ENCODE data around the gene LDLRAD3. TPM values are rescaled to one million over a fixed set of nuclear protein-coding genes. Genes with fewer than 3 reads are reported as not detected.

Gene LDLRAD3
- polyA plus RNA-seq, 3 donors = 7.3 to 14.1 (median 10.4) TPM

DNA sequence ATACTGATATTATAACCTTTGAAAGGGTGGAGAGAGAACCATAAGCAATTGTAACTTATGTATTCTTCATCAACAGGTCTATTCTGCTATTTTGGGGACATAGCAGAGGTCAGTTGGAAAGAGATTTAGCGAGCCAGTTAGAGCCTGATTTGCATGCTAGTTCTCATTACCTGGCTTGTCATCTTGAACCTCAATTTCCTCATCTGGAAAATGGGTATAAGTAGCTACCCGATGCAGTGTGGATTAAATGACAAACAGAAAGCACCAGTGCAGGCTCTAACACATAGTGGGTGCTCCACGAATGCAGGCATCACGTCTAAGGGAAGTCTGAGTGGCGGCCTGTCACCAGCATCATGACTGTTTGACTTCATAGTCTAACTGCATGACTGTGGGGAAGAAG is 67.7 kb downstream of the LDLRAD3 start:
- Histone ChIP-seq H3K4me2 (replicated peaks; ENCODE audit: extremely low read depth, low read length, poor library complexity, severe bottlenecking) (no peak overlapping the region), H3K79me2 (ENCODE audit: insufficient read depth, low read length) (no peaks in the 10 kb centered on the region), H3K9ac (ENCODE audit: insufficient read depth, low read length, poor library complexity, severe bottlenecking) (no peak overlapping the region), H3K27ac (ENCODE audit: low read depth in 1 of 2, low read length in 2 of 2) (no peak overlapping the region), H3K9me3 (replicated peaks in 1 of 2; ENCODE audit: control insufficient read depth in 1 of 2, insufficient read depth in 1 of 2, low read length in 2 of 2) (no peaks in the 10 kb centered on the region), H3K27me3 (ENCODE audit: control insufficient read depth in 2 of 2, insufficient read depth in 2 of 2, low read length in 2 of 2) (no peaks in the 10 kb centered on the region), H3K4me3 (replicated peaks in 1 of 3; ENCODE audit: low read depth in 2 of 3, low read length in 3 of 3) (no peak overlapping the region), H2AFZ (ENCODE audit: insufficient read depth, low read depth, low read length, poor library complexity, severe bottlenecking) (no peak overlapping the region), H3K36me3 (replicated peaks in 1 of 2; ENCODE audit: control insufficient read depth in 1 of 2, insufficient read depth in 2 of 2, low read length in 2 of 2) (no peaks in the 10 kb centered on the region), H3K4me1 (ENCODE audit: control insufficient read depth in 1 of 2, insufficient read depth in 2 of 2, low read length in 2 of 2) (peaks cover 16 to 24% of the 10 kb centered on the region in 2 donors), H4K20me1 (ENCODE audit: insufficient read depth, low read length) (peaks cover 34% of the 10 kb centered on the region)
- Mint-ChIP-seq H3K27me3 (ENCODE audit: low read depth in 3 of 3) (peaks cover 0 to 1% (median 0%) of the 10 kb centered on the region in 3 donors), H3K4me3 (no peak overlapping the region), H3K27ac (no peak overlapping the region), H3K9me3 (peaks cover 0 to 4% (median 3%) of the 10 kb centered on the region in 7 donors), H3K4me1 (peaks cover 25% of the 10 kb centered on the region), H3K36me3 (no peaks in the 10 kb centered on the region)
- TF ChIP-seq CTCF (IDR thresholded peaks at IDR 0.05) = no peak
- no peak for DNase-seq
- 95% methylated on average over 4 of the region's 5 CpGs for WGBS (ENCODE audit: insufficient coverage)
- intact Hi-C loops (cut with micrococcal nuclease) = no loop called here

DNA sequence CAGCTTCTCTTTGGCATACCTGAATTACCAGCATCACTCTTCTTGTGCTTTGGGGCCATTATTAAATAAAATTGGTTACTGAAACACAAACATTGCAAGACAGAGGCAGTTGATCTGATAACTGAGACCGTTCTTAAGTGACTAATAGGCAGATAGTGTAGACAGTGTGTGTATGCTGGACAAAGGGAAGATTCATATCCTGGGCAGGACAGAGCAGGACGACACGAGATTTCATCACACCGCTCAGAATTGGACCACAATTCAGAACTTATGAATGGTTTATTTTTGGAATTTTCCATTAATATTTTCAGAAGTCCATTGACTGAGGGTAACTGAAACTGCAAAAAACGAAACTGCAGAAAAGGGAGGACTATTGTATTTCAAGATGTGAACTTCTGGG is 68.6 kb downstream of the LDLRAD3 start:
- no peak overlapping the region for H3K4me3 ChIP-seq (replicated peaks in 1 of 3; ENCODE audit: low read depth in 2 of 3, low read length in 3 of 3)
- H4K20me1 ChIP-seq (ENCODE audit: insufficient read depth, low read length) = peaks cover 34% of the 10 kb centered on the region
- Mint-ChIP-seq H3K9me3 (peaks cover 0 to 4% (median 3%) of the 10 kb centered on the region in 7 donors), H3K27me3 (ENCODE audit: low read depth in 3 of 3) (peaks cover 0 to 1% (median 0%) of the 10 kb centered on the region in 3 donors), H3K36me3 (no peaks in the 10 kb centered on the region), H3K27ac (no peak overlapping the region), H3K4me3 (no peak overlapping the region), H3K4me1 (peaks cover 26% of the 10 kb centered on the region)
- WGBS (ENCODE audit: insufficient coverage) = 65% methylated on average over 4 of the region's 5 CpGs
- peaks cover 17 to 30% of the 10 kb centered on the region in 2 donors for H3K4me1 ChIP-seq (ENCODE audit: control insufficient read depth in 1 of 2, insufficient read depth in 2 of 2, low read length in 2 of 2)
- H3K36me3 ChIP-seq (replicated peaks in 1 of 2; ENCODE audit: control insufficient read depth in 1 of 2, insufficient read depth in 2 of 2, low read length in 2 of 2) = no peaks in the 10 kb centered on the region
- H3K27me3 ChIP-seq (ENCODE audit: control insufficient read depth in 2 of 2, insufficient read depth in 2 of 2, low read length in 2 of 2) = no peaks in the 10 kb centered on the region
- TF ChIP-seq CTCF (IDR thresholded peaks at IDR 0.05) = no peak
- intact Hi-C loops (cut with micrococcal nuclease) = no loop called here
- no peak overlapping the region for H2AFZ ChIP-seq (ENCODE audit: insufficient read depth, low read depth, low read length, poor library complexity, severe bottlenecking)
- no peak overlapping the region for H3K27ac ChIP-seq (ENCODE audit: low read depth in 1 of 2, low read length in 2 of 2)
- no peaks in the 10 kb centered on the region for H3K79me2 ChIP-seq (ENCODE audit: insufficient read depth, low read length)
- no peak overlapping the region for H3K9ac ChIP-seq (ENCODE audit: insufficient read depth, low read length, poor library complexity, severe bottlenecking)
- no peak for DNase-seq
- no peaks in the 10 kb centered on the region for H3K9me3 ChIP-seq (replicated peaks in 1 of 2; ENCODE audit: control insufficient read depth in 1 of 2, insufficient read depth in 1 of 2, low read length in 2 of 2)
- no peak overlapping the region for H3K4me2 ChIP-seq (replicated peaks; ENCODE audit: extremely low read depth, low read length, poor library complexity, severe bottlenecking)
